HL-60 (cell line): Measurements from ENCODE around the gene GPNMB.

ENCODE experiments used
- DNase-seq, 2 experiments: peaks; one replicate each; pipeline ENCODE4 v3.0.0-alpha.2; 2010 to 2020; ENCODE audit warnings: low read depth in 1 of 2, low spot score in 1 of 2
- H3K27ac ChIP-seq: fragments of 250-450 bp; sonication (Bioruptor Pico); replicated peaks from 2 replicates; pipeline ENCODE4 v1.5.1; 2020; ENCODE audit warnings: mild to moderate bottlenecking, moderate library complexity
- H3K27me3 ChIP-seq: fragments of 250-450 bp; sonication (Bioruptor Pico); 2 replicates; pipeline ENCODE4 v1.5.1; 2021; ENCODE audit warnings: mild to moderate bottlenecking, moderate library complexity; ENCODE audit not compliant: insufficient read depth, poor library complexity, severe bottlenecking
- H3K4me3 ChIP-seq: replicated peaks from 2 replicates; pipeline ENCODE4 v1.5.1; 2011; ENCODE audit warnings: mild to moderate bottlenecking, control low read depth, low read length; ENCODE audit not compliant: insufficient read depth
- CTCF ChIP-seq: IDR thresholded peaks from one replicate; pipeline ENCODE4 v1.5.1; 2011; ENCODE audit warnings: low read length, control low read depth, inconsistent platforms; ENCODE audit not compliant: insufficient read depth
- GABPA ChIP-seq: IDR thresholded peaks from 2 replicates; pipeline ENCODE4 v1.6.1; 2012; ENCODE audit warnings: low read depth
- POLR2AphosphoS5 ChIP-seq: IDR thresholded peaks from 2 replicates; pipeline ENCODE4 v1.6.1; 2012; ENCODE audit warnings: low read depth
- REST ChIP-seq: IDR thresholded peaks from 2 replicates; pipeline ENCODE4 v1.6.1; 2012; ENCODE audit warnings: low read depth; ENCODE audit not compliant: insufficient replicate concordance
- SPI1 ChIP-seq: IDR thresholded peaks from 2 replicates; pipeline ENCODE4 v1.6.1; 2012; ENCODE audit warnings: low read depth, mild to moderate bottlenecking, borderline replicate concordance

The GPNMB gene

GRCh38 chr7:23283086-23283485 lies 36.5 kb downstream of the GPNMB start:
- Histone ChIP-seq H3K27ac (no peak overlapping the region), H3K4me3 (no peak overlapping the region), H3K27me3 (no peaks in the 10 kb centered on the region)
- no peak for DNase-seq
- TF ChIP-seq REST (no peak), SPI1 (no peak), GABPA (no peak), POLR2AphosphoS5 (no peak), CTCF (no peak)

- Histone ChIP-seq H3K27ac (no peak overlapping the region), H3K27me3 (no peaks in the 10 kb centered on the region), H3K4me3 (no peak overlapping the region)
- DNase-seq, result no peak
- TF ChIP-seq GABPA (no peak), REST (no peak)
Observed at GRCh38 chr7:23284871-23285270, 38.3 kb downstream of the GPNMB start.

GRCh38 chr7:23285657-23286646 lies 39.4 kb downstream of the GPNMB start:
- H3K27ac ChIP-seq, result peak overlapping the region; percentile 25
- TF ChIP-seq POLR2AphosphoS5 (no peak), REST (no peak), CTCF (no peak), SPI1 (no peak), GABPA (no peak)
- no peaks in the 10 kb centered on the region for H3K27me3 ChIP-seq
- DNase-seq, result peak; percentile 57 to 76
- H3K4me3 ChIP-seq, result no peak overlapping the region
